ENCODE measurements around the gene SLC16A10. TPM values are rescaled to one million over a fixed set of nuclear protein-coding genes. Genes with fewer than 3 reads are reported as not detected.
"Not testable (repeated sequence)": the region's sequence is repeated elsewhere in the genome, so short reads cannot be mapped to it uniquely, and the experiment has no call there.

Gene SLC16A10
- total RNA-seq, 1 experiment from 2014 or later: 0.74 TPM

DNA sequence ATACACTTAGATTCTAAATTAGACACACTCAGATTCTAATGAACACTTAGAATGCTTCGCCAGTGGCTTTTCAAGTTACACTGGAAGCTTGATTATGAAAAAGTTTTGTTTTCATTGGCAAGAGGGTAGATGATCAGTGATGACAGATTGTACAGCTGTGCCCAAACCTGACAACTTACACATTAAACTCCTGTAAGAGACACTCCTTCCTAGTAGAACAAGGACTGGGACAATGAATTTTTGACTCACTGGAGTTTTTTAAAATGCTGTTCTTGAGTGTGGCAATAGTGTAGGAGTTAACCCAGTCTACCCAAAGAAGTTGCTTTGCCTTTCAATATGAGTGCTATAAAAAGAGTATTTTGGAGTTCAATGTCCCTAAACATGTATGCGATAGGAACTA lies 140.8 kb downstream of the SLC16A10 start:
- DNase-seq (ENCODE audit: low read depth): no peak
- in situ Hi-C loops (cut with HindIII; ENCODE audit: low pct_unique_long_range_greater_than_20kb, low sequenced_read_pairs): no loop called here

DNA sequence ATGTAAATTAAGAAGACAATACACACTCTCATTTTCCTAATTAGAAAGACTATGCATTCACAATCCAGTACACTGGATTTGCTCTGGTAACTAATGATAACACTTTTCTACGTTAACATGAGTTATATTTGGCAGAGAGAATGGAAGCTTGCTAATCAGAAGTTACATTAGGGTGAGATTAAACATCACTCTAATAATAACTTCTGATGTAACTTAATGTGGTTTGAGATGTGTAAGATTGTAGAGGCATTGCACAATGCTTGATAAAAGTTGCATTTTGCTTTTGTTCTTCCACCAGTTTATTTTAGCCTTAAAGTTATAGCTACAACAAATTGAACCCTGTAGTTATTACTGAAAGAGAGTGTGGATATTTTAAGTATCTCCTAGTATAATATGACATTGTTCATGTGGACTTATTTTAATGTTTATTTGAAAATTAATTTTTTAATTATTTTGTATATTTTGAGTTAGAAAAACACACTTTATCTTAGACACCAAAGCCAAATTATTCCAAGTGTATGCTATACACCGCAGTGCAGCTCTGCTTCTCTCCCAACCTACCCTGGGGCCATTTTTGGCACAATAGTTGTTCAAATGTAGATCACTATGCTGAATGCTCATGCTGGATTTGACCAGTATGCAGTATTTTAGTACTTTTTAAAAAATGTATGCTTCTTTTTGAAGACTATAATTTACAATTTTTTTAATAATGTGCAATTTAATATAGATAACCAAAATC lies 143.2 kb downstream of the SLC16A10 start:
- in situ Hi-C loops (cut with HindIII; ENCODE audit: low pct_unique_long_range_greater_than_20kb, low sequenced_read_pairs): no loop called here
- DNase-seq (ENCODE audit: low read depth): no peak

DNA sequence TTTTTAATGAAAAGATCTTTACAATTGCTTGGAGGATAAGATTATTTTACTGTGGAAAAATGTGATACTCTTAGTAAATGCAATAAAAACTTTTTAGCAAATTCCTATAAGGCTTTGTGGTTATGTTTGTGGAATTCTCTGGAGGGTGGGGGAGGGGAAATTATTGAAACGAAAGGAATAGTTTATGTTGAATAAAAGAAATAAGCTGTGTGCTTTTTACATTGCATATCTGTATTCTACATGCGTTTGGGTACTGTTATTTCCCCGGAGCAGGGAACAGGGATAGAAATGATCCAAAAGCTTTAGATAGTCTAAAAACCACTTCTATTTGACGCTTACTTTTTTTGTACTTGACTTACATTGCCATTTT lies 143.8 kb downstream of the SLC16A10 start:
- DNase-seq (ENCODE audit: low read depth): no peak
- in situ Hi-C loops (cut with HindIII; ENCODE audit: low pct_unique_long_range_greater_than_20kb, low sequenced_read_pairs): no loop called here

DNA sequence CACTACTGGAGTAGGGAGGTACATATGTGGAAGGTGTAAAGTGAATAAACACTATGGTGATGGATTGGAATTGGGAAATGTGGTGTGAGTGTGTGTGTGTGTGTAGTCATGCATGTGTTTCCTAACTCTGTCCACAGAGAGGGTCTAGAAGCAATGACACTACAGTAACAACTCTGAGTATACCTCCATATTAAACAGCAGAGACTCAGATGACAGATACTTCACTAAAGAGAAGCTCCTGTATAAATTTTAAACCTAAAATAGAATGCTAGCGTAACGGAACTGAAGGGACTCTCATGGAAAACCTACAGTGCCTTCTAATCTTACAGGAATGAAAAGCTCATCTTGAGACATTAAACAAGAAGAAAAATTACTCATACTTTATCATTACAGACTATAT lies 150.5 kb downstream of the SLC16A10 start:
- DNase-seq (ENCODE audit: low read depth): no peak
- in situ Hi-C loops (cut with HindIII; ENCODE audit: low pct_unique_long_range_greater_than_20kb, low sequenced_read_pairs): no loop called here

DNA sequence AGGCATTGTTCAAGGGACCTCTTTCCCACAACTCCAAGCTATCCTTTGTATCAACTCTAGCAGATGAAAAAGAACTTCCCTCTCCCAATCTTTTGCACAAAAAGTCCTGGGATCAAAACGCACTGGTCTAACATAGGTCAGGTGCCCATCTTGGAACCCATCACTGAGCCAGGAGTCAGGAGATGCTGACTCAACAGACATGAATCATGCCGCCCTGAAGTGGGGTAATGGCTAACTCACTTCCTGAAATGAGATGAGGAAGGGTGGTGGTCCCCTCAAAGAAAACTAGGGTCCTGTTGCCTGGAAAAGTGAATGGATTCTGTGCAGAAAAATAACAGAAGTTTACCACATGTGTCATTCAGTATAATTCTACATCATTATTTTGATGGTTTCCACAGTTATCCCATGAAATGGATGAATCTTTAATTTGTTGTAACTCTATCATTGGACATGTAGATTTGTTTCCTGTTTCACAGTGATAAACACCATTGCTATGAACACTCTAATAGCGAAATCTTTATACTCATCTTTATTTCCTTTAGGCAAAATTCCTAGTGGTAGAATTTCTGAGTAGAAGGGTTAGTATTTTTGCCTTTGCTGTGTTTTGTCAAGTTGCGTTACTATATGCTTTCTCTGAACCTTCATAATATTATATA lies 151.3 kb downstream of the SLC16A10 start:
- in situ Hi-C loops (cut with HindIII; ENCODE audit: low pct_unique_long_range_greater_than_20kb, low sequenced_read_pairs): no loop called here
- DNase-seq (ENCODE audit: low read depth): peak; percentile 26

DNA sequence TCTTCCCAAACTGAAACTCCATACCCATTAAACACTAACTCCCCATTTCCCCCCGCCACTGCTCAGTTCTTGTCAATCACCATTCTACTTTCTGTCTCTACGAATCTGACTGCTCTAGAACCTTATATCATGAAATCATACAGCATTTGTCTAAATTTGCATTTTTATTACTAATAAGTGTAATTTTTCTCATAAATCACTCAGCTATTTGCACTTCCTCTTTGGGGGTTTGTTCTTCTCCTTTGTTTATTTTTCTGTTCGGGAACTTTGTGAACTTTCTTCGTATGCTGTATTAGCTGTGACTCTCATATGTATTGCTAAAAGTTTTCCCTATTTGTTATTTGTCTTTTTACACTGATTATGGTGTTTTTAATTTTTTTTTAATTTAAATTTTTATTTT lies 152.2 kb downstream of the SLC16A10 start:
- in situ Hi-C loops (cut with HindIII; ENCODE audit: low pct_unique_long_range_greater_than_20kb, low sequenced_read_pairs): no loop called here
- no peak for DNase-seq (ENCODE audit: low read depth)

DNA sequence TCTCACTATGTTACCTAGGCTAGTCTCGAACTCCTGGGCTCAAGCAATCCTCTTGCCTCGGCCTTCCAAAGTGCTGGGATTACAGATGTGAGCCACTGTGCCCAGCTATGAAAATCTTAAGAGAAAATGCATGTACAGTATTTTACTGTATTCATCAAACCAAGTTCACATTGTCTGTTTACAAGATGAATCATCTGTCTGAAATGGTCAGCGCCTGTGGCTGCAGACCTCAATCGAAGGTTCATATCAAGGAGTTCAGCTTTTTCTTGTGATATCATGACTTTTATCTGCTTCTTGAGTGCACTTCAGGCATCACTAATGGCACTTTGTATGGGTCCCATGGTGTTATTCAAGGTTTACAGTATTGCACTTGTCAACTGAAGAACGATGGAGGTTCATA lies 155.1 kb downstream of the SLC16A10 start:
- in situ Hi-C loops (cut with HindIII; ENCODE audit: low pct_unique_long_range_greater_than_20kb, low sequenced_read_pairs): no loop called here
- peak; percentile 45 for DNase-seq (ENCODE audit: low read depth)

DNA sequence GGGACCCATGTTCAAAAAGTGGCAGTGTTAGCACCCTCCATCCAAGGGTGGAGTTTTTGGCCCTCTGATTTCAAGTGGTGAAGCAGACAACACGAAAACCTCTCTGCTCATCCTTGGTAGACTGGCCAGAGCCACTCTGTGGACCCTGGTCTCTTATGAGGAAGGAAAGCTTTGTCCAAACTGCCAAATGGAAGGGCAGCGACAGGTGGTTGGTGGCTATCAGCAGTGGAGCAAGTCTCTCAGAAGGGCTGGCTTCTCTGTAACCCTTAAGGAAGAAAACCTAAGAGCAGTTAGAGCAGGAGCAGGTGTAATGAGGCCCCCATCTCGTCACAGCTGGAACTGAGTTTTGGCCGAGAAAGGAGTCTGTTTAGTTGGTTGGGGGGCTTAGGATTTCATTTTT lies 155.8 kb downstream of the SLC16A10 start:
- DNase-seq (ENCODE audit: low read depth): no peak
- in situ Hi-C loops (cut with HindIII; ENCODE audit: low pct_unique_long_range_greater_than_20kb, low sequenced_read_pairs): no loop called here

DNA sequence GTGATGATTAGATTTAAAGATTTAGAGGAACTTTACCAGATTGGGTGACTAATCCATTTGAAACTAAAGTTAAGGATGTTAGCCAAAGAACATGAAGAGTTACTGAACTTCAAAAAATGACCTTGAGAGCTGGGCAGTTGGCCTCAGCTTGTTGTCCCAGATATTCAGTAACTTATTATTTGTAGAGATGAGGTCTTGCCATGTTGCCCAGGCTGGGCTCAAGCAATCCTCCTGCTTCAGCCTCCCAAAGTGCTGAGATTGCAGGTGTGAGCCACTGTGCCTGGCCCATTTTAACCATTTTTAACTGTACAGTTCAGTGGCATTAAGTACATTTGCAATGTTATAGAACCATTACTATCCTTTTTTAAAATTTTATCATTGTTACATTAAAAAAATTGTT lies 161.5 kb downstream of the SLC16A10 start:
- in situ Hi-C loops (cut with HindIII; ENCODE audit: low pct_unique_long_range_greater_than_20kb, low sequenced_read_pairs): no loop called here
- DNase-seq (ENCODE audit: low read depth): no peak

DNA sequence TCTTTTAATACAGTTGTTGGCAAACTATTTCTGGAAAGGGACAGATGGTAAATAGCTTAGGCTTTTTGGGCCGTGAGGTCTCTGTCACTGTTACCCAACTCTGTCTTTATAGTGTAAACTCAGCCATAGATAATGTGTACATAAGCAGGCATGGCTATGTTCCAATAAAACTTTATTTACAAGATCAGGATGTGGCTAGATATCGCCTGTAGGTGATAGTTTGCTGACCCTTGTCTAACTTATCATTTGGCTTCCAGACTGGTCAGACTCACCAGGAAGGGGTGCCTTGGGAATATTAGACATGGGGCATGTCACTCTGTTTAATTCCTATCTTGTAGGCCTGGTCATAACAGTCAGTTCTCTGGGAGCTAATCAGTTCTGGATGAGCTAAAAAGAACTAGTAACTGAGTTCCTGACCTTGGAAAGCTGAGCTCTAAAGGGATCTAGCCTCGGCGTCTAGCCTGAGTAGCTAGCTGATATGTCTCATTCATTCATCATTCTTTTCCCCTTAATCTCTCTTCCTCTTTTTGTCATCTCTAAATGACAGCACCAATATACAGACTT lies 163.6 kb downstream of the SLC16A10 start:
- in situ Hi-C loops (cut with HindIII; ENCODE audit: low pct_unique_long_range_greater_than_20kb, low sequenced_read_pairs): no loop called here
- DNase-seq (ENCODE audit: low read depth): no peak

DNA sequence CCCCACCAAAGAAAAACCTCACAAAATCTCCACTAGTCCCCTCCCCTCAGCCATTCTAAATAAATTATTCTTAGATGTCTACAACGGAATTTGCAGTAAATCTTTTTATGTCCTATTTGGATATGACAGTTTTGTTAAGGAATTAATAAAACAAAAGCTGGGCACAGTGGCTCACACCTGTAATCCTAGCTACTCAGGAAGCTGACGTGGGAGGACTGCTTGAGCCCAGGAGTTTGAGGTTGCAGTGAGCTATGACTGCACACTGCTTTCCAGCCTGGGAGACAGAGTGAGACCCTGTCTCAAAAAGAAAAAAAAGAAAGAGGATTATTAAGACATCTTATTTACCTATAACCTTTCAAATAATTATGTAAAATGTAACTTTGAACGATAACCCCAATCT lies 165.4 kb downstream of the SLC16A10 start:
- in situ Hi-C loops (cut with HindIII; ENCODE audit: low pct_unique_long_range_greater_than_20kb, low sequenced_read_pairs): no loop called here

DNA sequence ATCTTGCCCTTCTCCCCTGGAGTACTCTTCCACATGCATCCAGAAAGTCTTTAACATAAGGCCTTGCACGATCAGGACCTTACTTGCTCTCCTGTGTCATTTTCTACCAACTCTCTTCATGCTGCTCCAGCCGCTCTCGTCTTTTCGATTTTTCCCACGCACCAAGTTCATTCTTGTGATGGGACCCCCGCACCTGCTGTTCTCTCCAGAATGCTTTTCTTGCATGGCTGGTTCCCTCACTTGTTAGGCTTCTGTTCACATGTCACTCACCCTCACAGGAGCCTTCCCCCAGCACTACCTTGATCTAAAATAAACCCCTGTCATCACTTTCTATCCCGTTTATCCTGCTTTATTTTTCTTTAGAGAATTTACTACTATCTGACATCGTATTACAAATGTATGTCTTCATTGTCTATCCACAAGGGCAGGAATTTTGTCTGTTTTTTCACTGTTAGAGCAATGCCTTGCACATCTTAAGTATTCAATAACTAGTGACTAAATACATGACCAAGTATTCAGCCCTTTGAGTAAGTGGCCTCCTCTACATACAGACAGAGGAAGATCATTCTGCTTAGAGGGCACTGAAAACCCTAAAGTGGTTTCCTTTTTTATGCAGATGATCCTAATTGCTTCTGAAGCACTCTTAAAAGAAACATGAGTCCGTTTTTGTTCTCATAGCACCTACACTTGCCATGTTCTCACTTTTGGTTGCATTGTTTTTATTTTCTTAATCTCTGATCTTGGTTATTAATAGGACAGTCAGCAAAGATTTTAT lies 166.9 kb downstream of the SLC16A10 start:
- in situ Hi-C loops (cut with HindIII; ENCODE audit: low pct_unique_long_range_greater_than_20kb, low sequenced_read_pairs): no loop called here

More for the DNA sequence above, 165.4 kb downstream of the SLC16A10 start:
- DNase-seq (ENCODE audit: low read depth): no peak

DNA sequence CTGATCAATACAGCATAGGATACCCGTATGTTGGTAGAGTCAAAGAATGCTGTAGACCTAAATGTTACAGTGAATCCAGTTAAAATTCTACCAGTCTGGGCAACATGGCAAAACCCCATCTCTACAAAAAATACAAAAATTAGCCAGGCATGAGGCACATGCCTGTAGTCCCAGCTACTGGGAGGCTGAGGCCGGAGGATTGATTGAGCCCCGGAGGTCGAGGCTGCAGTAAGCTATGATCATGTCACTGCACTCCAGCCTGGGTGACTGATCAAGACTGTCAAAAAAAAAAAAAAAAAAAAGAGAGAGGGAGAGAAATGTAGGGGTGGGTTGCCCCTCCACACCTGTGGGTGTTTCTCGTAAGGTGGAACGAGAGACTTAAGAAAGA lies 167.5 kb downstream of the SLC16A10 start:
- DNase-seq (ENCODE audit: low read depth): no peak
- in situ Hi-C loops (cut with HindIII; ENCODE audit: low pct_unique_long_range_greater_than_20kb, low sequenced_read_pairs): no loop called here

More for the DNA sequence above, 166.9 kb downstream of the SLC16A10 start:
- DNase-seq (ENCODE audit: low read depth): no peak

DNA sequence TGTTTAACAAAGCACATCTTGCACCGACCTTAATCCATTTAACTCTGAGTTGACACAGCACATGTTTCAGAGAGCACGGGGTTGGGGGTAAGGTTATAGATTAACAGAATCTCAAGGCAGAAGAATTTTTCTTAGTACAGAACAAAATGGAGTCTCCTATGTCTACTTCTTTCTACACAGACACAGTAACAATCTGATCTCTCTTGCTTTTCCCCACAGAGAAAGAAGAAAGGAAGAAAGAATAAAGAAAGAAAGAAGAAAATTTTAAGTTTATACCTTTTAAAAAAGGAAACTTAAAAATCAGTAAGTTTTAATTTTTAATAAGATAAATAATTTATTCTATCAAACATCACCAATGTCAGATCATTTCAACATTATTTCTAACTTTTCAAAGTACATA lies 168.5 kb downstream of the SLC16A10 start:
- DNase-seq (ENCODE audit: low read depth); in situ Hi-C loops (cut with HindIII; ENCODE audit: low pct_unique_long_range_greater_than_20kb, low sequenced_read_pairs): not testable (repeated sequence)

DNA sequence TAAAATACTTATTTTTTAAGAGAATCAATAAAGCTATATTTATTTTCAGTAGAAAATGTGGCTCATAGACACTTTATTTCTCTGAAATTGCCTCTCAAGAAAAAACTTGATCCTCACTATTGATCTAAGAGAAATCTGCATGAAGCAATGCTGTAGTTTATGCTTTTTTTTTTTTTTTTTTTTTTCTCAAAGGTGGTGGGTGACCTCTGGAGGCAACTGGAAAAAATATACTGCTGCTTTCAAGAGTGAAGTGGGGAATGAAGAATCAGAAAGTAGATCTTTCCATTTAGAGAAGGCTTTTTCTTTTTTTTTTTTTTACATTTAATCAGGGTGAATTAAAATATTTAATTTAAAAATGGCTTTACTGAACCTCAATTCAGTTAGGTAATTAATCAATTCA lies 169.3 kb downstream of the SLC16A10 start:
- in situ Hi-C loops (cut with HindIII; ENCODE audit: low pct_unique_long_range_greater_than_20kb, low sequenced_read_pairs): no loop called here

DNA sequence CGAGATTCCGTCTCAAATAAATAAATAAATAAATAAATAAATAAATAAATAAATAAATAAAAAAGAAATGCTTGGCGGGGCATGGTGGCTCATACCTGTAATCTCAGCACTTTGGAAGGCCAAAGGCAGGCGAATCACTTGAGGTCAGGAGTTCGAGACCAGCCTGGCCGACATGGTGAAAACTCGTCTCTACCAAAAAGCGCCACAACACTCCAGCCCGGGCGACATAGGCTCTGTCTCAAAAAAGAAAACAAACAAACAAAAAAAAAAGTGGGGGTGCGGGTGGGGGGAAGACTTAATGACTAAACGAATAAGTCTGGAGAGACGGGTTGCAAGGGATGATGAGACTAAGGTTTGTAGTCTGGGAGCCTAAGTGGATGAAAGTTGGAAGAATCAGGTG lies 170.7 kb downstream of the SLC16A10 start:
- in situ Hi-C loops (cut with HindIII; ENCODE audit: low pct_unique_long_range_greater_than_20kb, low sequenced_read_pairs): no loop called here

More for the DNA sequence above, 169.3 kb downstream of the SLC16A10 start:
- peak; percentile 25 for DNase-seq (ENCODE audit: low read depth)

DNA sequence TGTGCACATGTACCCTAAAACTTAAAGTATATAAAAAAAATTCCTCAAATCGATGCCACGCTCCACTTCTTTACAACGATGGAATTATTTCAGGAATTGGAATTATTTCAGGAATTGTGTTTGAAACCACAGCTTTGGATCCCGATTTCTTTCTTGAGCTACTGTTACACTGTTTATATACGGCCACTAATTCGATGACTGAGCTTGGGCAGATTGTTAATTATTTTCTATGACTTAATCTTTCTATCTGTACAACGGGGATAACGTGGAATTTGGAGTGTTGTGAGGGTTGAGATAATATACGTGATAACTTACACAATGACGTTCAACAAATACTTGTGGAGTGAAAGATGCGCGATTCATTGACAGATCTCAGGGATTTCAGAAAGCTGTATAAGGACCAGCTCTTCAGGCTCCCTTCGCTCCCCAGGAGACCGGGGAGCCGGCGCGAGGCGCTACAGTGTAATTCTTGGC lies 171.3 kb downstream of the SLC16A10 start:
- in situ Hi-C loops (cut with HindIII; ENCODE audit: low pct_unique_long_range_greater_than_20kb, low sequenced_read_pairs): no loop called here
- DNase-seq (ENCODE audit: low read depth): no peak

More for the DNA sequence above, 170.7 kb downstream of the SLC16A10 start:
- no peak for DNase-seq (ENCODE audit: low read depth)

DNA sequence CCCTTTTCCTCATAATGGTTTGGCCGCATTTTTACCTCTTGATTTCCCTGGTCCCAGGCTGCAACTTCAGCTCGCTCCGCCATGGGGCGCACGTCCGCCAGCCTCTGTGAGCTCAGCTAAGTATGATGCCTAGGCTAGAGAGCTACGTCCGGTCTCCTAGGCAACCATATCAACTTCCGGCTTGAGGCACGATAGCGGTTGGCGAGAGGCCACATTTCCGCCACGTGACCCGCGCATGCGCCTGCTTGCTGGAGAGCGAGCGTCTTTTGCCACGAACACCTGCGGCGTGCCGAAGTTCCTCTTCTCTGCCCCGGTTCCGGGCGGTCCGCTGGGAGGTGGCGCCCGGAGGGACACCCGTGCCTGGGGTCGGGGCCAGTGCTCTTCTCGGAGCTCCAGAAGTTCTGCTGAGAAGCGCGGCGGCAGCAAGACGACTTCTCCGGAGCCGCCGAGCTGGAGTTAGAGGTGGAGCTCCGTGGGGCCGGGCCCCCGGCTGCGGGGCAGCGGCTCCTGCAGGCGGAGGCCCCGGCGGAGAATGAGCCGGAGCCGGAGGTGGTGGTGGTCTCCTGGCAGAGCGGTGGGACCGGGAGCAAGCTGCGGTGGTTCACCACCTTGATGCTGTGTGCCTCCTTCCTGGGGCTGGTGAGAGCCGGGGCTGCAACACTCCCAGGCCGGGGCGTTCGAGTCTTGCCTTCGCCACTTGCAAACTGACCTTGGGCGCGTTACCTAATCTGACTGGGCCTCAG lies 172.0 kb downstream of the SLC16A10 start:
- peak; percentile 95 for DNase-seq (ENCODE audit: low read depth)
- in situ Hi-C loops (cut with HindIII; ENCODE audit: low pct_unique_long_range_greater_than_20kb, low sequenced_read_pairs): no loop called here

All from Caki2 (cell line).